ENCODE data around the gene TUBB2B.

Gene TUBB2B

DNA sequence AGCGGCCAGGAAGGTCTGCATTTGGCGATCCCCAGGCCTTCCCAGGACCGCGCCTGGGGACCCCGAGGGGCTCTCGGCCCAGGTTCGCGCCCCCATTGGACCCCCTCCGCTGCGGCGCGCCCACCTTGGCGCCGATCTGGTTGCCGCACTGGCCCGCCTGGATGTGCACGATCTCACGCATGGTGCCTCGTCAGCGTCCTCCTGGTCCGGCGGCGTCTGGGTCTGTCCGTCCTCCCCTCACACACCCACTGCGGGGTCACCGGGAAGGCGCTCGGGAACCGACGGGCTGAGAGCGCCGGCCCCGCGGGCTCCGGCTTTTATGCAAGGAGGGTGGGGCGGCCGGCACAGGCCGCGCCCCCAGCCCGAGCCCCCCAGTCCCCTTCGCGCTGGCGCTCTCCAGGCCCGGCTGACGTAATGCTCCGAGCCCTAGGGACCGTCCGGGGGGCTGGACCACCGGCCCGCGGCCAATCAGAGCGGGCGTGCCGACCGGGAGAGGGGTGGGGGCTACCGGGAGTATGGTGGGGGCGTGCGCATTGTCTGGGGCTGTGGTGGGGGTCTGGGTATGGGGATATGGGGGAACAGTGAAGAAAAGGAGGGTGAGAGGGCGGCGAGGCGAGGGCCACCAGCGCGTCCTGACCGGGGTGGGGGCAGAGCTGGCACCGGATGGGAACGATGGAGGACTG is at the start of gene TUBB2B:
TSS of gene TUBB2B (minus strand) at position 291 of the 683 bp plus-strand sequence. CDS start at position 181, 110 bp downstream.
- no peak for DNase-seq

DNA sequence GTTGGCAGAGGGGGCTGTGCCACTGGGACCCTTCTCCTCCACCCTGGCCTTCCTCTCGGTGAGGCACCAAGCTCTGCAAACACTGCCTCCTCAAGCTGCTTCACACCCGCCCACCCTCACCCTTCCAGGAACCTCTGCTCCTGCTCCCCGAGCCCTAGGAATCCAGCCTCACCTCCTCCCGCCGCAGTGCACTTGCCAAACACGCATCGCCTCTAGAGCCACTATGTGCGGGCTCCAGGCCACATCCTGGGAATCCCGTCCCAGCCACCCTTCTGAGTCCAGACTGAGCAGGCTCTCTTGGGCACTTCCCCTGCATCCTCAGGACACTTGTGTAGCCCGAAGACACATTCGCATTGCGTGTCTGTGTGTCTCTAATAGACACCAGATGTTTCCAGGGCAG is 49.8 kb upstream of the TUBB2B start:
- DNase-seq: no peak

DNA sequence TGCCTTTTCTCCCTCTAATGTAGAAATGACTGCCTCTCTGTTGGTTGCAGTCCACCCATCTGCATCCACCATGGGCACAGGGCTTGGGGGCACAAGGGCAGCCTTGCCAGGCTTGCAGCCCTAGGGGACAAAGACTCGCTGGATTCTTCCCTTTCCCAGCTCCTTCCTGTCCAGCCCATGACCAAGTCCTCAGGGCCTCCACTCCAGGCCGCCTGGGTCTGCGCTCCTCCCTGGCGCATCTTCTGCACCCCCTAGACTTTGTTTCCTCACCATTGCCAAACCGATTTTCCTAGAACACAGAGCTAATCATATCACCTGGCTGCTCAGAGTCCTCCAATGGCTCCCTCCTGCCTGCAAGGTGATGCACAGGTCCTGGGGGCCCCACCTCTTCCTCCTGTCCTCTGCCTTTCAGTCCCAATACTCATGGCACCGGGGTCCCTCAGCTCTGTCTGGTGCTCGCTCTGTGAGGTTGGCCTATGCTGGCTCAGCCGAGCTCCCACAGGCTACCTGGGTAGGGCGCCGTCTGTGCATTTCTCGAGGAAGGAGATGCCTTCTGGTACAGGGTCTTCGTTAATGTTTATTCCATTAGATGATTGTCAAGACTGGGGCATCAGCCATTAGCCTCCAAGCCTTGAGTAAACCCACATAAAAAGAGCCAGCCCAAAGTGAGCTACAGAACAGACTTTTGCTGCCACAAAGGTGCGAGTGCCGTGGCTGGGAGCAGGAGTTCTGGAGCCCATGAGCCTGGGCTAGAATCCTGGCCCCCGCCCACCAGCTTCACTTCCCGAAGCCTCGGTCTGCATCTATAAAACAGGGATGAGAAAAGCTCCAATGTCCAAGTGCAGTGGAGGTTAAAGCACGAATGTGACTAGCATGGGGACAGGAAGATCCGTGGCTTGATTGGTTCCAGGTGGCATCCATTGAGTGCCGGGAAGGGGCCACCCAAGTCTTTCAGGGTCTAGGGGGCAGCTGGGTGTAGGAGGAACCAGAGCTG is 49.0 kb upstream of the TUBB2B start:
- no peak for DNase-seq

DNA sequence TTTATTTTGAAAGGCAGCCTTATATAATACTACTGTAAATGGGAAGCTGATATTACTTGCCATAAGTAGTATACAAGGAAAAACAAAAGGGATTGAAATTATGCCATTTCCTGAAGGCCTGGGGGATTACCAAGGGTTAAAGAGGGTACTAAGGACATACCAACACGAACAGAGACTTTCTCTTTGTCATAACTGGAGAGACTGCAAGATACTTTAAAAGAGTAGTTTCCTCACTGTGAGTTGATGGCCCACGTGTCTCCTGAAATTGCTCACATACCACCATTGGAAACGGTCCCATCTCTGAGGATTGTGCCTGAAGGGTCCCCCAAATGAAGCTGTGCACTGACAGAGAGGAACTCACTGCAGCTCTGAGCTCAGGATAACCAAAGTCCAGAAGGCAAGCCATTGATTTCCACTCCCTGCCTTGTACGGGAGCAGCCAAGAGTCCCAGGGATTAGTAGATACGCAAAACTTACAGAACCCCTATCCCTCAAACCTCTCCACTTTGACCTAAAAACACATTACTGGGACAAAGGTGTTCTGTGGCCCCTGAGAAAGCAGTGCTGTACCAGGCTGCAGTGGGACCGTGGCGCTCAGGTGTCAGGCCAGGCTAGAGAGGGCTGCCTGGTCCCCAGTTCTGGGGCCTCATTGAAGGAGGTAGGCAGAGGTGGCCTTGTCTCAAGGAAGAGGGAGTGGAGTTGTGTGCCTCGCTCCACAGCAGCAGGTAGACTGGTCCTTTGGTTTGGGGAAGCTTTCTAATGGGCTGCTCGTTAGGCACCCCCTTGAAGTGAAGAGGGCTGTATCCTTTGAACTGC is 46.5 kb upstream of the TUBB2B start:
- DNase-seq: no peak

DNA sequence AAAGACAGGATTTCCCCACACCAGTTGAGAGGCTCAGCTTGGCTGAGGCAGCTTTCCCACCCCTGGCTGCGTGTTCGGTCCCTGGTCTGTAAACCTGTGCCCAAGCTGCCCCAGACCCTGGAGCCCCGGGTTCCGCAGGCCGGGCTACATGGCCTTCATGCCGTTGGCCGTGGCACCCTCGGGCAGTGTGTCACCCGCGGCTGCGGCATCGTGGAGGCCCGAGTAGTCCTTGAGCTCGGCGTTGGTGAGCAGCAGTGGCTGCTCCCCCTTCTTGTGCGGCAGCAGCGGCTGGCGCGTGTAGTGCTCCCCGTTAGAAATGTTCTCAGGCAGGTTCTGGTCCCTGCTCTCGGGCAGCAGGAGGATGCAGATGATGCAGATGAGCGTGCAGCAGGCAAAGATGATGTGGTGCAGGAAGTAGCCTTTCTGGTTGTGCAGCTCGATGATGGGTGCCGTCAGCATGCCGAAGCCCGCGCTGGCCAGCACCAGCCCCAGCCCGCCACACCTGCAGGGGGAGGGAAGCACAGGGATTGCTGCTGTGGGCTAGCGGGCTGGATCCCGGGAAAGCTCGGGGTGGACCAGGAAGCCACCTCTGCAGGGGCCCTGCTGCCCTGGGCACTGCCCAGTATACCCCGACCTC is 45.6 kb upstream of the TUBB2B start:
- no peak for DNase-seq

DNA sequence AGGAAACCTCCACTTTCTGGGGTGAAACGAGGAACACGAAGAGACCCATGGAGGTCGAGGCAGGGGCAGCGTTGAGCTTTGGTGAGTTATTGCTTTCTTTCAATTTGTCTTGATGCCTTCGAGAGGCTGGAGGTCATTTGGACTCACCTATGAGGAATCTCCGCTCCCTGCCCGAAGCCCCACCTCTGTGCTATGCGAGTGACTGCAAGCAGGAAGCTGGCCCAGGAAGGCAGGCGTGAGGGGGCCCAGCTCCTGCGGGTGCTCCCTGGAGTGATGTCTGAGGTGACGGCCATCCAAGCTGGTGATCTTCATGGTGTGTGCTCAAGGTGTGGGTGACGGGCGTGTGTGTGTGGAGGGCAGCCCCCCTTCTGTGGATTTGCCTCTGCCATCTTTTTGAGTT is 44.3 kb upstream of the TUBB2B start:
- no peak for DNase-seq

DNA sequence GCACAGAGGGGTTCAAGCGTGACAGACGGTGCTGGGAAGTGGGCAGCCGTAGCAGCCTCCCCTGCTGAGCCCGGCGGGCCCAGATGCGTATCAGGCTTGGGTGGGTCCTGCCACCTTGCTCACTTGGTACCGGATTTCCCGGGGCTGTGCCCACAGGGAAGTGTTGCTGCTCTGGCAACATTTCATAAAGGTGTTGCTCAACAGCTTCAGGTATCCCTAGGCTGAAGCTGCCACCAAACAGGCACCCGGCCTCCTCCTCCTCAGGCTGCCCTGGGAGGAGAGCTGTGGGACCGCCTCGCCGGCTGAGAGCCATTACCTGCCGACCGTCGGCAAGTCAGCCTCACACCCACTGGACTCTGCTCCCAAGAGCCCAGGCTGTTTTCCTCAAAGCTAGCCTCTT is 42.8 kb upstream of the TUBB2B start:
- DNase-seq: no peak

DNA sequence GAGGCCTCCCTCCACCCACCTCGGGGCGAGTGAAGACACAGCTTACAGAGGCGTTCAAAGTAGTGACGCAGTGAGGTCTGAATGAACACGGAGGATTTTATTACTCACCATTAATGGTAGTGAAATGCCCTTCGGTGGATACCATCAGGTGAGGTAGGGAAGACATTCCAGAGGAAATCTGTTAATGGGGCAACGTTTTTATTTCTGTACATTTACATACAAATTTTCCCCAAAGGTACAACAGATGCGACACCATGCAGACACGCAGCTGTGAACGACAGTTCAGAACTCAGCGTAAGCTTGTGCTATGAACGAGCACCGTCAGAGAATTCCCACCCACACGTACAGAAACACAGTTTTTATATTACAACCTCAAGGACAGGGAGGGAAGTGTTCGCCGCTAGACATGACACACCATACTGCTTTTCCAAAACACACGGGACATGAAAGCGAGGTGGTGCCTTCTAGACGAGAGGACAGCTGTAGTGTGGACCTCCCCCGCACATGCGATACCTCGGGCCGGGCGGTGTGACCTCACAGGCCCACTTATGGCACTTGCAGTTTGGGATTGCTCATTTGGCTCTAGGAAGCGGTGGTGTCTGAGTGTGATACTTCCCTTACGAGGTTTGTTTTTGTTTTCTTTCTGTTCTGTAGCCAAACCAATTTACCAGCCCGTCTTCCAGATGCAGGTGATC is 42.0 kb upstream of the TUBB2B start:
- no peak for DNase-seq

DNA sequence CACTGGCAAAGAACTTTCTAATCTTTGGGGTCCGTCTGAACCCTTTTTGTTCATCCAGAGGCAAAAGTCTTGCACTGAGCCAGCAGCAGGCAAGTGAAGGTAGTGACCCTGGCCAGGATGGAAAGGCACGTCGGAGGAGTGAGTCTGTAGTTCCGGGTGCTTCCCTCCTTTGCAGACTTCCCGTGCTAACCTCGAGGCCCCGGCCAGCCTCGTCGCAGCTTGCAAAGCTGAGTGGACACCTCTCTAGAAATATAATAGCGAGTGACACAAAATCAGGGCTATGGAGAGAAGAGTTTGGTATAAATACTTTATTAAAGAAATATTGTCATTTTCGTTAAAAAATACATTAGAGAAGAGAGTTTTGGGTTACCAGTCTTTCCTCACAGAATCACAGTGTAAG is 41.2 kb upstream of the TUBB2B start:
- DNase-seq: no peak

DNA sequence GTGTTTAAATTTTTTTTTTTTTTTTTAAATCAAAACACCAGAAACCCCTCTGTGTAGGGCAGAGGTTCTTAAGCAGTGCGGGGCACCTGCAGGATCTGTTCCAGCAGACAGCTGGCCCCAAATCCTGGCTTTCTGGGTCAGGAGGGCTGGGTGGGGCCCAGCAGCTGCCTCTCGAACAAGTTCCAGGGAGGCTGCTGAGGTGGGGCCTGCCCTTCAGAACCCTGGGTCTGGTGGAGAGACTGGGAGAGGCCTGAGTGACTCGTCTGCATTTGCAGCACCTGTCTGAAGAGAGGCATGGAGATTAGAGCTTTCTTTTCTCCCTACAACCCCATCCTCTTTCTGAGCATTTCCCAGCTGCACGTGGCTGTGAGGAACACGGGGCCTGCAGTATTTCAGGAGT is 39.7 kb upstream of the TUBB2B start:
- DNase-seq: no peak

DNA sequence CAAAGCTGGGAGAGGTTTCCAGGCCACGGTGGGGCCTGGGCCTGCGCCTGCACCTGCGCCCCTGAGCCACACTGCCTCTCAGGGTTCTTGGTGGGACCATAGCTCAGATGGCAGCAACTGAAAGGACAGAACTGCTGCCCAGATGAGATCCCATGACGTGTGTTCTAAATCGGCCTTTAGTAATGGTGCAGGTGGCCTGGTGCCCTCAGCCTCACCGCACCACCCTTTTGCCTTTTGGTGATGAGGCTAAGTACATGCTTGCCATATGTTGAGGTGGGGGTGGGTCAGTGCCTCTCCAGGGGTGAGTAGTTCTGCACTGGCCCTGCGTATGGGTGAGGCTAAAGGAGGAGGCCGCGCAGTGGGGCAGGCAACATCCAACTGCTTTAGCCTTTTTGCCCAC is 38.7 kb upstream of the TUBB2B start:
- no peak for DNase-seq

DNA sequence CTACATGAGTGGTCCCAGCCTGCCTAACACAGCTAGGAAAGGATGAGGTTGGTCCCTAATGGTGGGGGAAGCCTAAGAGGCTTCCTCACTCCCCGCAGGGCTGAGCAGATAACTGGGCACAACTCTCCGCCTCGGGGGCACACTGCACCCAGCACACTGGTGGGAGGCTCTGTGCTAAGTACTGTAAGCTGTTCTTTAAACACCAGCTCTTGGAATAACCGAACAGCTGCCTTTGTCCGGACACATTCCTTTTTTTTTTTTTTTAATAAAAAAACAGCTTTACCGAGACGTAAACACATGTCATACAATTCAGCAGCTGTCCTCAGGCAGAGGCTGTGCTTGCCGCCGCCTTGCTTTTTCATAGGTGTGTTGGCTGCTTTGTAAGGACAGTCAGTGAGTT is 38.2 kb upstream of the TUBB2B start:
- DNase-seq: no peak

DNA sequence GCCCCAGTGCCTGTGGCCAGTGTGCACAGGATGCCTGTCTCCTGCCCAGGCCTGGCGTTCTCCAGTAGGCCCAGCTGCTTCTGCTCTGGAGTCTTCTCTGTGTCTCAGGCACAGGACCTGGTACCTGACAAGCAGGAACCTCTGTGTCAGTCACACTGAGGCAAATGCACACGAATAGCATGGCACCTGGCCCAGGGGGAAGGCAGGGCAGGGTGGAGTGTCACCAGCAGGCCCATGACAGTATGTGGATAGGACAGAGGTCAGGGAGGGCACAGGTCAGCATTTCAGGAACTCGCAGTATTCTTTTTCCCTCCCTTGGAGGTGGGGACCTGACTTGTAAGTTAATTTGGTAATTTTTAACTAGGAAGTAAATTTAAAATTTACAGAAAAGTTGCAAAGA is 36.9 kb upstream of the TUBB2B start:
- DNase-seq: no peak

DNA sequence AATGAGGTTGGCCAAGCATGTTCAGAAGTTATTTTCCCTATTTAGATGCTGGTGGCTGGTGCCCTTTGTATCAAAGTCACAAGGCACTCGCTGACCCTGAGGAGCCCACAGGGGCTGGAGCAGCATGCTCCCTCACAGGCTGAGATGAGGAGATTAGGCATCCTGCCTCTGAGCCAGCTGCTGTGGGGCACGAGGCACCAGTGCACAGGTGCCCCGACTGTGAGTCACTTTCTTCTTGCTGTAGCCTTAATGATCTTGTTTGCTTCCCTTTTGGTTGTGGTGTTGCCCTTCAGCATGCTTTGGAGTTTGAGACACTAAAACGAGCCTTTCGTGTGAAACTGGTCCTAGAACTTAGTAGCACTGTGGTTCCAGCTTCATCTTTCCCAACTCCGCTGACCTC is 35.6 kb upstream of the TUBB2B start:
- no peak for DNase-seq

DNA sequence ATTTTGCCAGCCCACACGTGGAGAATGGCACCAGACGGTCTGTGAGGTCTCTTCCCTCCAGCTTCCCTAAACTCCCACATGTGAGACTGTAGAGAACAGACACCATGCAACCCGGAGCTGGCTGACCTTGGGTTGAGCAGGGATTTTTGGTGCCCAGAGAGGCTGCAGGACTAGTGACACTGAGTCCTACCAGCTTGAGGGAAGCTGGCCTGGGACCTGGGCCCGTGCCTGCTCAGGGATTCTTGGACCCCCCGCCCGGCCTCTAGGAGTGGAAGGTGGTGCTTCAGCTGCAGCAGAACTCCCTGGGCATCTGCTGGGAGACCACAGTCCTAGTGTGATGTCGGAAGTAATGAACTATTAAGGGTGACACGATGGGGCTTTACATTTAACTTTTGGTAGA is 34.5 kb upstream of the TUBB2B start:
- no peak for DNase-seq

DNA sequence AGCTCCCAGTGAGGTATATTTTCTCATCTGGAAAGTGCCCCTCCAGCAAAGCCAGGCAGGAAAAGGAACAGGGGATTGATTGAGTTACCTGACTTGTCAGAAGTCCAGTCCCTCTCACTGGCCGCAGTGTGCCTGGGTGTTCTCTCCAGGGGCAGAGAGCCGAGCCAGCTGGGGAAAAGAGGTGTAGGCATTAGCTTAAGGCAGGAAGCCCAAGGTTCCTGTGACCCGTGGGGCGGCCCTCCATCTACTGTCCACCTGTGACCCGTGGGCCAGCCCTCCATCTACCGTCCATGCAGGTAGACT is 34.0 kb upstream of the TUBB2B start:
- DNase-seq: no peak

DNA sequence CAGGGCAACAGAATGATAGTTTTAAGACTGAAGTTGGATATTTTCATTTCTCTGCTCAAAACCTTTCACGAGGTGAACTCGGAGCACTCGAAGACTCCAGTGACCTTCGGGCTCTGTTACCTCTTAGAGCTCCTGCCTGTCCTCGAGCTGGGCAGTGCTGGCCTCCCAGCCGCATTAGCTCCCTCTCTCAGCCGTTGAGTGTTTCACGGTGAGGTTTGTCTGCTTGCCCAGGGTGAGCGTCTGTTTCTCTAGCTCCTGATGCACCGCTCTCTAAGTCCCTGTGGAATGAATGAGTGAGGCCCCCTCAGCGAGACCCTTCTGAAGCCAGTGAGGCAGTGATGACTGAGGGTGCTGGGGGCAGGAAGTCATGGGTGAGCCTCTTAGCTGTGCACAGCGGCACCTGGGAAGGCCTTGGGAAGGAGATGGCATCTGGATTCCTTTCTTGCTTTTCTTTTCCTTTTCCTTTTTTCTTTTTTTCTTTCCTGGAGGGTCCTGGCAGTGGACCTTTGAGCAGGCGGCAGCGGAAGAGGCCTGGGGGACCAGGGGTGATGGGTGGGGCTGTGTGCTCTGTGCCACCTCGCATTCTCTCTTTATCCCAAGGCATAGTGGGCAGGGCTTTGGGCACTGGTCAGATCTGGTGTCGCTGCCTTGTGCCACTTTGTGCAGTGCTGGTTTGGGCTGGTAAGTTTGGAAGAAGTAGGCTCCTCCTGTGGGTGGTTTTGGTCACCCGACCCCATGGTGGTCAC is 33.5 kb upstream of the TUBB2B start:
- no peak for DNase-seq

DNA sequence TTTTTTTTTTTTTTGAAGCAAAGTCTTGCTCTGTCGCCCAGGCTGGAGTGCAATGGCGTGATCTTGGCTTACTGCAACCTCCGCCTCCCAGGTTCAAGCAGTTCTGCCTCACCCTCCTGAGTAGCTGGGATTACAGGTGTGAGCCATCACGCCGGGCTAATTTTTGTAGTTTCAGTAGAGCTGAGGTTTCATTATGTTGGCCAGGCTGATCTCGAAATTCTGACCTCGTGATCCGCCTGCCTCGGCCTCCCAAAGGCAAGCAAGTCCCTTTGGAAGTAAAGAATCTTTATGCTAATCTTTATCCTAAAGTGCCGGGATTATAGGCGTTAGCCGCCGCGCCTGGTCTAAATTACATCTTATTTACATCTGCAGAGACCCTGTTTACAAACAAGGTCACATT is 32.8 kb upstream of the TUBB2B start:
- no peak for DNase-seq

DNA sequence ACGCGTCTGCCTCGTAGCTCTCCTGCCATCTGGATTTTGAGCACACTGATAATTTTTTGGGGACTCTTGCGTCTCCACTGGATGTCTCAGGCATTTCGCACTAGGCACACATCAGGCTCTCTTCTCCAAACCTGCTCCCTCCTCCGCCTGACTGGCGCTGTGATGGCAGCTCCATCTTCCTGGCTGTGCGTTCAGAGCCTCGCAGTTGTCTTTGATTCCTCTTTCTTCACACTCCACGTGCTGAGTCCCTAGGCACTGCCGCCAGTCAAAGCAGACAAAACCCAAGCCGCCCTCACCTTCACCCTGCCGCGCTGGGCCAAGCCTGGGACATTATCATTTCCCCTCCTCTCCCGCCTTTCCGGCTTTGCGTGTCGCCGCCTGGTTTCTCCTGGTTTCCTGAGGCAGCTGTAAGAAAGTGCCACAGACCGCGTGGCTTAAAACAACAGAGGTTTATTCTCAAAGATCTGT is 32.1 kb upstream of the TUBB2B start:
- DNase-seq: peak; percentile 32

DNA sequence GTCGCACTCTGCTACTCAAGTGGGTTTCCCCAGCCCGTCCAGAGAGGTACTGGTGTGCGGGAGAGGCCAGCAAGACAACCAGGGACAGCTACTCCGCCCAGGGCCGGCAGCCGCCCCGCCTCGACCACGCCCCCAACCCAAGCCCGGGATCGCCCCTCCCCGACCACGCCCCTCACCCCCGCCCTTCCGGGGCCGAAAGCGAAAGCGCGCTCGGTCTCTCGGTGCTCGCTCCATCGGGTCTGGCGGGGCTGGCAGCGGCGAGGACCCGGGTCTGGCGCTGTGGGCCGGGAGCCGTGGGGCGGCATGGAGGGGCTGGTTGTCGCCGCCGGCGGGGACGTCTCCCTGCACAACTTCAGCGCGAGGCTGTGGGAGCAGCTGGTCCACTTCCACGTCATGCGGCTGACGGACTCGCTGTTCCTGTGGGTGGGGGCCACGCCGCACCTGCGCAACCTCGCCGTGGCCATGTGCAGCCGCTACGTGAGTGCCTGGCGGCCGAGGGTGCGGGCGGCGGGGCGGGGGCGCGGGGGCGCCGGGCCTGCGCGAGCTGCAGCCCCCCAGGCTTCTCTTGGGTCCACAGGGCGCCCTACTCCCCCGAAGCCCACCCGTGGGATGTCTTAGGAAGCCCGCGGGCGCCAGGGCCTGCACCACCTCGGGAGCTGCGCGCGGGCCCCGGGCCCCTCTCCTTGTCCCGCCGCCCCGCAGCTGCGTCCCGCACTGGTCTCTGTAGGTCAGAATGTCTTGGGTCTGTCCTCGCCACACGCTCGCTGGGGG is 31.5 kb upstream of the TUBB2B start, which contains the start of gene PSMG4:
TSS of gene PSMG4 (plus strand) at position 228 of the 771 bp plus-strand sequence. CDS start at position 304, 76 bp downstream.
- peak; percentile 93 for DNase-seq

DNA sequence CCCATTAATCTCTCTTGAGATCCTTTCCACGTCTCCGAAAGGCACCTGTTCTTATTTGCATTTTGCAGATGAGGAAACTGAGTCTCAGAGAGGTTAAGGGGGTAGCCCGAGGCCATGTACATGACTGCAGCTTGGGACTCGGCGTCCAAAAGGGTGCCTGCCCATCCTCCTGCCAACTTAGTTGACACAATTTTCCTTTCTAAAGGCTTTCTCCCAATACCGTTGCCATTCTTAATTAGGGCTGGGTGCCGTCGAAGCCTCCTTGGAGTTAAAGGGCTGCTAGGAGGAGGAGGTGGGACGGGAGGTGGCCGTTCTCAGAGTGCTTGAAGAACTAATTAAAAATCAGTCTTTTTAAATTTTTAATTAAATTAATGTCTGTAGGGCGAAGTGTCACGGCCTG is 30.7 kb upstream of the TUBB2B start:
- no peak for DNase-seq
